ENCODE measurements around the gene ATP2A1. TPM values are rescaled to one million over a fixed set of nuclear protein-coding genes. Genes with fewer than 3 reads are reported as not detected.

The ATP2A1 gene
- total RNA-seq, 1 donor from 2014 or later: 1.3 TPM

DNA sequence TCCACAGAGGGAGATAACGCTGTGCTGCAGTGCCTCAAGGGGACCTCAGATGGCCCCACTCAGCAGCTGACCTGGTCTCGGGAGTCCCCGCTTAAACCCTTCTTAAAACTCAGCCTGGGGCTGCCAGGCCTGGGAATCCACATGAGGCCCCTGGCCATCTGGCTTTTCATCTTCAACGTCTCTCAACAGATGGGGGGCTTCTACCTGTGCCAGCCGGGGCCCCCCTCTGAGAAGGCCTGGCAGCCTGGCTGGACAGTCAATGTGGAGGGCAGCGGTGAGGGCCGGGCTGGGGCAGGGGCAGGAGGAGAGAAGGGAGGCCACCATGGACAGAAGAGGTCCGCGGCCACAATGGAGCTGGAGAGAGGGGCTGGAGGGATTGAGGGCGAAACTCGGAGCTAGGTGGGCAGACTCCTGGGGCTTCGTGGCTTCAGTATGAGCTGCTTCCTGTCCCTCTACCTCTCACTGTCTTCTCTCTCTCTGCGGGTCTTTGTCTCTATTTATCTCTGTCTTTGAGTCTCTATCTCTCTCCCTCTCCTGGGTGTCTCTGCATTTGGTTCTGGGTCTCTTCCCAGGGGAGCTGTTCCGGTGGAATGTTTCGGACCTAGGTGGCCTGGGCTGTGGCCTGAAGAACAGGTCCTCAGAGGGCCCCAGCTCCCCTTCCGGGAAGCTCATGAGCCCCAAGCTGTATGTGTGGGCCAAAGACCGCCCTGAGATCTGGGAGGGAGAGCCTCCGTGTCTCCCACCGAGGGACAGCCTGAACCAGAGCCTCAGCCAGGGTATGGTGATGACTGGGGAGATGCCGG lies 54.3 kb downstream of the ATP2A1 start:
- intact Hi-C loops (cut with micrococcal nuclease): loop anchor here (10.0 kb wide), 2 partner anchors 378 to 438 kb away; partner anchors contain the start of genes APOBR, CLN3 and SGF29

- intact Hi-C loops (cut with micrococcal nuclease): loop anchor here (10.0 kb wide), 2 partner anchors 378 to 438 kb away; partner anchors contain the start of genes APOBR, CLN3 and SGF29
Observed at GRCh38 chr16:28933171-28933570, 54.9 kb downstream of the ATP2A1 start.

GRCh38 chr16:28935346-28935745 lies 57.1 kb downstream of the ATP2A1 start:
- intact Hi-C loops (cut with micrococcal nuclease): loop anchor here (10.0 kb wide), 2 partner anchors 381 to 441 kb away; partner anchors contain the start of genes APOBR, CLN3 and SGF29

DNA sequence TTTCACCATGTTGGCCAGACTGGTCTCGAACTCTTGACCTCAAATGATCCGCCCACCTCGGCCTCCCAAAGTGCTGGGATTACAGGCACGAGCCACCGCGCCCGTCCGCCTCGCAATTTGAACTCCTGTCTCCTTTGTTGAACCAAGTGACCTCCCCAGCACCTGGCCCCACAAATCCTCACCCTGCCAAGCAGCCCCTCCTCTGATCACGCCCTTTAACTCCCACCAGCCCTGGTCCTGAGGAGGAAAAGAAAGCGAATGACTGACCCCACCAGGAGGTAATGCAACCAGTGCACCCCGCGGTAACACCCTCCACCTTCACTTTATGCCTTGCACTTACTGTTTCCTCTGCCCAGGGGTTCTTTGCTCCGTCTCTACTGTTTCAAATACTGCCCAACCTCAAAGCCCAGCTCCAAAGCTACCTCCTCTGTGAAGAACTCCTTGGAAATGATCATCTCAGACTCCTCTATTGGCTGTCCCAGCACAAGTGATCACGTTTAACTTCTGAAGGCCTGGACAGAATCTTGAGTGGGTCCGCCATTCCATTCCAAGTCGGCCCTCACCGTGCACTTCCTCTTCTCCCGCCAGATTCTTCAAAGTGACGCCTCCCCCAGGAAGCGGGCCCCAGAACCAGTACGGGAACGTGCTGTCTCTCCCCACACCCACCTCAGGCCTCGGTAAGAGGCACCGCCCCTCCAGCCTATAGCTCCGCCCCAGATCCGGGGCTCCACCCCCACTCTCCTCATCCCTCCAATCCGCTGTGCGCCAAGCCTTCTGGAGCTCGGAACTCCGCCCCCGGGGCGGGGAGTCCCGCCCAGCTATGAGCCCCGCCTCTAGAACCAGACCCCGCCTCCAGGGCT lies 57.9 kb downstream of the ATP2A1 start:
- intact Hi-C loops (cut with micrococcal nuclease): loop anchor here (1.0 to 10.0 kb wide), 4 partner anchors 11 to 441 kb away; partner anchors contain the start of genes APOBR, CLN3, NFATC2IP and RABEP2

- intact Hi-C loops (cut with micrococcal nuclease): loop anchor here (1.0 to 10.0 kb wide), 4 partner anchors 11 to 442 kb away; partner anchors contain the start of genes APOBR, CLN3, NFATC2IP and RABEP2
Observed at GRCh38 chr16:28936784-28937155, 58.5 kb downstream of the ATP2A1 start.

DNA sequence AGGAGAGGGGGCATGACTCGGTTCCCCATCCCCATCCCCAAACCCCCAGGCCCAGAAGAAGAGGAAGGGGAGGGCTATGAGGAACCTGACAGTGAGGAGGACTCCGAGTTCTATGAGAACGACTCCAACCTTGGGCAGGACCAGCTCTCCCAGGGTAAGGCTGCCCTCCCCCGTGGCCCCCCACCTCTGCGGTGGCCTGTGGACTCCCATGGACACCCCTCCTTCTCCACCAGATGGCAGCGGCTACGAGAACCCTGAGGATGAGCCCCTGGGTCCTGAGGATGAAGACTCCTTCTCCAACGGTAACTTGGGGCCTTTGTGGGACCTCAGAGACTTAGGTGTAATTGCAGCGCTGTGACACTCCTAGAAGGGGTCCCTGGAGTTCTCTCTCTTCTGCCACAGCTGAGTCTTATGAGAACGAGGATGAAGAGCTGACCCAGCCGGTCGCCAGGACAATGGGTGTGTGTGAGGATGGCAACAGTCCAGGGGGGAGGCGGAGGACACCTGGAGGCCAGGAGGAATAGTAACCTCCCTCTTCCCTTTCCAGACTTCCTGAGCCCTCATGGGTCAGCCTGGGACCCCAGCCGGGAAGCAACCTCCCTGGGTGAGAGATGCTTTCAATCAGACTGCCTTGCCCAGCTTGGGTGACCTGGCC lies 59.1 kb downstream of the ATP2A1 start:
- intact Hi-C loops (cut with micrococcal nuclease): loop anchor here (10.0 kb wide), 2 partner anchors 383 to 443 kb away; partner anchors contain the start of genes APOBR, CLN3 and SGF29

GRCh38 chr16:28938721-28939120 lies 60.4 kb downstream of the ATP2A1 start:
- intact Hi-C loops (cut with micrococcal nuclease): loop anchor here (10.0 kb wide), 2 partner anchors 384 to 444 kb away; partner anchors contain the start of genes APOBR, CLN3 and SGF29

DNA sequence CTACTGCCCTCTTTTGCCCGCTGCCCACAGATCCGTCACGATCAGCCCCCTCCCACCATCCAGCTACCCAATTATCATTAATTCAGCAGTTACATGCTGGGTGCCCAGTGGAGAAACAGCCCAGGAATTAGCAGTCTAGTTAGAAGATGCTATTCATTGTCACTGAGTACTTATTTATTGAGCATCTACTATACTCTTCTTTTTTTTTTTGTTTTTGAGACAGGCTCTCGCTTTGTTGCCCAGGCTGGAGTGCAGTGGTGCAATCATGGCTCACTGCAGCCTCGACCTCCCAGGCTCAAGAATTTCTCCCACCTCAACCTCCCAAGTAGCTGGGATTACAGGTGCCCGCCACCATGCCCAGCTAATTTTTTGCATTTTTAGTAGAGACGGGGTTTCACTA lies 61.5 kb downstream of the ATP2A1 start:
- intact Hi-C loops (cut with micrococcal nuclease): loop anchor here (10.0 kb wide), 2 partner anchors 385 to 445 kb away; partner anchors contain the start of genes APOBR, CLN3 and SGF29

DNA sequence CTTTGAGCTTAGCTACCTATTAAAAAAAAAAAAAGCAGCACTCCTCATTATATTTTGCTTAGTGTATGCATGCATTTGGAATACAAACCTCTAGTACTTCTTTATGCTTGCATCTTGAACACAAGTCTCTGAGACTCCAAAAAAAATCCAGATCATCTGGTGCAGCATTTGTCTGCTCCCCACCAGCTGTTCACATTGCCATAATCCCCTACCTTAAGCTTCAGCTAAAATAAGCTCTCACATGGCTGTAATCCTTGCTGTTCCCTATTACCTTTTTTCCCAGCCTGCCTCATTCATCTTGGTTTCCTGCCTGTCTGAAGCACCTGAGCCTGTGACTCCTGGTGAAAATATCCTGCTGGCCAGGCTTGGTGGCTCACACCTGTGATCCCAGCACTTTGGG lies 65.0 kb downstream of the ATP2A1 start:
- intact Hi-C loops (cut with micrococcal nuclease): no loop called here

DNA sequence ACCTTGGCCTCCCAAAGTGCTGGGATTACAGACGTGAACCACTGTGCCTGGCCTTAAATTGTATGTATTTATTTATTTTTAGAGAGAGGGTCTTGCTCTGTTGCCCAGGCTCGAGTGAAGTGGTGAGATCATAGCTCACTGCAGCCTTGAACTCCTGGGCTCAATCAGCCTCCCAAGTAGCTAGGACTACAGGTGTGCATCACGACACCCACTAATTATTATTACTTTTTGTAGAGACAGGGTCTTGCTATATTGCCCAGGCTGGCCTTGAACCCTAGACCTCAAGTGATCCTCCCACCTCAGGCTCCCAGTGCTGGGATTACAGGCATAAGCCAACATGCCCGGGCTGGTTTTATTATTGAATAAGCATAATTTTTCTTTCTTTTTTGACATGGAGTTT lies 68.4 kb downstream of the ATP2A1 start:
- intact Hi-C loops (cut with micrococcal nuclease): no loop called here

DNA sequence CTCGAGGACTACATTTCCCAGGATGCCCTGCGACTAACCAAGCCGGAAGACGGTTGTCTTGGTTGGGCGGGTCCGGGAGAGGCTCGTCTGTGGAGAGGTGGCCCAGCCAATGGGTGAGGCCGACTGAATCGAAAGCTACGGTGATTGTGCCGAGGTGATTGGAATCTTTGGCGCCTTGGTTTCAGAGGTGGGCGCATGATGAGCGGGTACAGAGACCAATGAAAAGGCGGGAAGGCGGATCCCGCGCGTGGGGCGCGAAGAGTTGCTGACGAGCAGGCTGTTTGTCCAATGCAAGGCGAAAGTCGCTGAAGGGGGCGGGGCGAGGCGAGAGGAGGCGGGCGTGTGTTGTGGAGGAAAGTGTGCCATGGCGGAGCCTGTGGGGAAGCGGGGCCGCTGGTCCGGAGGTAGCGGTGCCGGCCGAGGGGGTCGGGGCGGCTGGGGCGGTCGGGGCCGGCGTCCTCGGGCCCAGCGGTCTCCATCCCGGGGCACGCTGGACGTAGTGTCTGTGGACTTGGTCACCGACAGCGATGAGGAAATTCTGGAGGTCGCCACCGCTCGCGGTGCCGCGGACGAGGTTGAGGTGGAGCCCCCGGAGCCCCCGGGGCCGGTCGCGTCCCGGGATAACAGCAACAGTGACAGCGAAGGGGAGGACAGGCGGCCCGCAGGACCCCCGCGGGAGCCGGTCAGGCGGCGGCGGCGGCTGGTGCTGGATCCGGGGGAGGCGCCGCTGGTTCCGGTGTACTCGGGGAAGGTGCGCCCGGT lies 72.5 kb downstream of the ATP2A1 start, which contains the start of gene NFATC2IP:
Gene NFATC2IP (plus strand): TSS at position 290 of the 762 bp plus-strand sequence. CDS start 75 bp downstream, at position 365.
- intact Hi-C loops (cut with micrococcal nuclease): loop anchor here (1.0 to 5.0 kb wide), 8 partner anchors 15 to 127 kb away; partner anchors contain the start of genes LAT, RABEP2, SH2B1 and SPNS1

- intact Hi-C loops (cut with micrococcal nuclease): loop anchor here (2.0 to 5.0 kb wide), 3 partner anchors 33 to 104 kb away; partner anchors contain the start of genes LAT, SH2B1 and TUFM
Observed at GRCh38 chr16:28951410-28951943, 73.2 kb downstream of the ATP2A1 start.

Other genes with a start within 250 kb of the ATP2A1 start
- 1.6 and 1.9 TPM in 2 replicates for gene NPIPB8, start 240.4 kb upstream of the ATP2A1 start, total RNA-seq
- 740 and 753 TPM in 2 replicates for gene EIF3C, start 167.0 kb upstream of the ATP2A1 start, total RNA-seq
- 5.2 and 5.4 TPM in 2 replicates for gene NPIPB9, start 126.7 kb upstream of the ATP2A1 start, total RNA-seq
- gene ATXN2L, start 55.5 kb upstream of the ATP2A1 start, total RNA-seq: 288 and 313 TPM in 2 replicates
- 137 and 142 TPM in 2 replicates for gene TUFM, start 32.1 kb upstream of the ATP2A1 start, total RNA-seq
- gene SH2B1, start 14.6 kb upstream of the ATP2A1 start, total RNA-seq: 55.0 and 61.0 TPM in 2 replicates
- 23.9 and 24.9 TPM in 2 replicates for gene RABEP2, start 46.8 kb downstream of the ATP2A1 start, total RNA-seq
- gene CD19, start 53.5 kb downstream of the ATP2A1 start, total RNA-seq: not detected in 2 replicates
- gene NFATC2IP, start 72.4 kb downstream of the ATP2A1 start, total RNA-seq: 122 and 130 TPM in 2 replicates
- gene SPNS1, start 96.3 kb downstream of the ATP2A1 start, total RNA-seq: 26.5 and 32.1 TPM in 2 replicates
- 359 and 362 TPM in 2 replicates for gene LAT, start 106.6 kb downstream of the ATP2A1 start, total RNA-seq

All from T-helper 1 cell treated with Interleukin-12 subunit alpha and Interleukin-12 subunit beta and Interleukin-4 antibody, amounts not matched to agents 30 ng/mL and 1 ng/mL, for 36 hours (primary cell).